GM10847 (cell line): Measurements from ENCODE around the gene POMGNT1.

Experiments used
- POLR2A ChIP-seq: IDR thresholded peaks from 2 replicates; pipeline ENCODE4 v1.6.1; 2011; ENCODE audit not compliant: insufficient read length; ENCODE audit errors: extremely low read depth

POMGNT1 gene

DNA sequence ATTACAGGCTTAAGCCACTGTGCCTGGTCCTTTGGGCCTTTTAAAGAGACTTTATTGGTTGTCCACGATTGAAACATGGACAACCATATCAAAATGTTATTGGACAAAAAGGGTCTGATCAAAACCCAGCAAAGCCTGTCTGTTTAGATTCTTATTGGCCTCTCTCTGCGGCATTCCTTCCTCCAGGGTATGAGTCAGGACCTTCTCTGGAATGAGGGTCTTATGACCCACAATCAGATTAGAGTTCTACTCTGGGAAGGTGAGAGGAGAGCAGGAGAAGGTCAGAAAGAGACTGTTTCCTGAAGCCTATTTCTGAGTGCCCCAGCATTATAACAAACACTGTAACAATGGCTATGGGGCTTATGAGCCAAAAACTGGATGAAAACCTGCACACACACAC, 12.8 kb upstream of the POMGNT1 start:
- no peak for TF ChIP-seq POLR2A

DNA sequence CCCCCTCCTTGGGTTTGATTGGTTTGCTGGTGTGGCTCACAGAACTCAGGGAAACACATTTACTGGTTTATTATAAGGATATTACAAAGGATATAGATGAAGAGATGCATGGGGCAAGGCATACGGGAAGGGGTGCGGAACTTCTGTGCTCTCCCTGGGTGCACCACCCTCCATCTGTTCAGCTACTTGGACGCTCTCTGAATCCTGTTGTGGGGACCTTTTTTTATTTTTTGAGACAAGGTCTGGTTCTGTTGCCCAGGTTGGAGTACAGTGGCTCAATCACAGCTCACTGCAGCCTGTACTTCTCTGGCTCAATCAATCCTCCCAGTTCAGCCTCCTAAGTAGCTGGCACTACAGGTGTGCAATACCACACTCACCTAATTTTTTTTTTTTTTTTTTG, 12.3 kb upstream of the POMGNT1 start:
- TF ChIP-seq POLR2A = no peak

DNA sequence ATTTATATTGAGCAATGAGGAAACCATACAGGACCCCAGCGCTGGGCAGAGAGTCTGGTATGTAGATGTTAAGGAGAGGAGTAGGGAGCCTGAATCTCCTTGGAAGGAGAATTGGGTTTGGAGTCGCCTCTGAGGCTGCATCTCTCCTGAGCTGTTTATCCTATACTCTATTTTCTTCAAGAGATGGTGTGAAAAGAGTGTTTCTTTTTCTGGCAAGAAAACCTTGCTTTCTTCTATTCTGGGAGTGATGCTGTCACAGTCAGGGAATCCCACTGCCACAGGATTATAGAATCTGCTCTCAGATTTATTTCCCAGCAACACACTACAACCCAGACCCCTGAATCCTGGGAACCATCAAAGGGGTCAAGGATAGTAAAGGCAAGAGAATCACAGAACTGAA, 8.2 kb upstream of the POMGNT1 start:
- TF ChIP-seq POLR2A = no peak

DNA sequence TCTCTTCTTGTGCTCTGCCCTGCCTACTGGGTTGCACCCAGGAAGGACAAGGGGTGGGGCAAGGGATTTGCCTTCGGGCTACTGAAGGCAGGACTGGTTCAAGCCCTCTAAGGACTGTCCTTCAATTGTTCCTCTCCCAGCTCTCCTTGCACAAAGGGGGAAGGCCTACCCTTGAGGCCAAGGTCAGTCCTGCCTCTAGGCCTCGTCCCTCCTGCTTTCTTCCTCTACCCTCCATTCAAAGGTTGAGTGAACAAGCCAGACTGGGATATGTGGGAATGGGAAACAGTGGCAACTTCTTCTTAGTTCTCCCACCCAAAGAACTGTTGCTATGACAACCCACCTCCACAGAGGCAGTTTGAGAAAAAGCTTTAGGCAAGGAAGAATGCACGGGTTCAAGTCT, 7.6 kb upstream of the POMGNT1 start:
- TF ChIP-seq POLR2A = no peak

DNA sequence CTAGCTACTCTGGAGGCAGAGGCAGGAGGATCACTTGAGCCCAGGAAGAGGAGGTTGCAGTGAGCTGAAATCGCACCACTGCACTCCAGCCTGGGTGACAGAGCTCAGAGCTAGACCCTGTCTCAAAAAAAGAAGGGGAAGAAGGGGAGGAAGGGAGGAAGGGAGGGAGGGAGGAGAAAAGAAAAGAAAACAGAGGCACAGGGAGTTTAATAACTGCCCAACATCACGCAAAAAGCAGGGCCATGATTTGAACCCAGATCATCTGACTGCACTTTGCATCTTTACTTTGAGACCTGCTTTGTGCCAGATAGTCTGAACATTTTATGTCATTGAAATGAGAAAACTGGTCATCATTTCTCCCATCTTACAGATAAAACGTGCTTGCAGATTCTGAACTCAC, 6.9 kb upstream of the POMGNT1 start:
- TF ChIP-seq POLR2A = no peak

DNA sequence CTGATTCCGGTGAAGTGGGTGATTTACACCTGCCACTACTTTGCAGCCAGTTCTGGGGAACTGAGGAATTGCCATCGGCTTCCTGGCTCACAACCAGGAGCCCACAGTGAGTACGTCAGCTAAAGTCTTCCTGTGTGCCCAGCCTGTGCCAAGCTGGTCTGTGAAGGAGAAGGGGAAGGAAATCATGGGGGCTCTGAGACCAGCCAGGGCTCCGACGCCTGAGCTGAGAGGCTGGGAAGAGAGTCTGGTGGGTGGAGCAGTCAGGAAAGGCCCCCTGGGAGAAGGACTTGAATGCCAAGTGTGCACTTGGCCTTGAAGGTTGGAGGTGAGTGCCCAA, 6.1 kb upstream of the POMGNT1 start:
- no peak for TF ChIP-seq POLR2A

DNA sequence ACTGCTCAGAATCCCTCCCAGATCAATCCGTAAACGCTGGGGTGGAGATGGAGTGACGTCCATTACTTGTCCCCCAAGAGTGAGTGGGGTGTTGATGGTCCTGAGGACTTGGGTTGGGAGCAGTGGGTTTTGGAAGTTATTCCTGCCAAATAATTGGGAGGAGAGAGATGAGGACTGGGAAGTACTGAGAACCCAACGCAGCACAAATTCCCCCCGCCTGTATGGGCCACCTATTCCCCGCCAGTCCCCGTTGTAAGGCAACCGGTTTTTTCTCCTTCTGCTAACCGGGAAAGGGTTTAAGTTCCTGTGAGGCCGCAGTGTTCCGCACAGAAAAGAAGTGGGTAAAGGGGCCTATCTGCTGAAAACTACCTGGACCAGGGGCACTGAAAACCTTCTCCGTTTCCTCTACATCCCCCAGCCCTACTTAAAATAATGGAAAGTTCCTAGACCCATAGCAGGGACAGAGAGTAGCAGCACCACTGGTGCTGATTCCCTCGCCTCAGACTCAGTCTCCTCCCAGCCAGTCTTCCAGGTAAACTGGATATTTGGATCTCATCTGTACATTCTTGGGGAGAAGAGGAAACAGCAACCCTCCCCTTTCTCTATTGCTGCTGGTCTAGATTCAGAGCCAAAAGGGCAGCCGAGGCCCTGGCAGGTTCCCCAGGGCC, 5.6 kb upstream of the POMGNT1 start:
- TF ChIP-seq POLR2A = no peak

DNA sequence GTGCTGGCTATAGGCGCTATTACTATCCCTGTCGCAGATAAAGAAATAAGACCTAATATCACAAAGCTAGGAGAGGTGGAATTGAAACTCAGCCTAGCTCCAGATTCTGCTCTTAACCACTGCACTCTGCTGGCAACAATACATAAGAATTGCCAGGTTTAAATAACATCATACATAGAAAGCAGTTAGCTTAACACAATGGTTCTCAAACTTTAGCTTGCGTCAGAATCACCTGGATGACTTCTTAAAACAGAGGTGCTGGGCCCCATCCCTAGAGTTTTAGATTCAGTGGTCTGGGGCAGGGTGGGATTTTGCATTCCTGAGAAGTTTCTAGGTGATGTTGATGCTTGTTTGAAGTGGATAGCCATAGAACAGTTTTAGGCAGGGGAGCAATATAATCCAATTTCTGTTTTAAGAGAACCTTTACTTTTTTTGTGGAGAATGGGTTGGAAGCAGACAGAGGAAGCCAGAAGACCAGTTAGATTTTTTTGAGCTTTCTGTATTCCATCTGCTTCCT, 1.1 kb upstream of the POMGNT1 start:
- TF ChIP-seq POLR2A = no peak

DNA sequence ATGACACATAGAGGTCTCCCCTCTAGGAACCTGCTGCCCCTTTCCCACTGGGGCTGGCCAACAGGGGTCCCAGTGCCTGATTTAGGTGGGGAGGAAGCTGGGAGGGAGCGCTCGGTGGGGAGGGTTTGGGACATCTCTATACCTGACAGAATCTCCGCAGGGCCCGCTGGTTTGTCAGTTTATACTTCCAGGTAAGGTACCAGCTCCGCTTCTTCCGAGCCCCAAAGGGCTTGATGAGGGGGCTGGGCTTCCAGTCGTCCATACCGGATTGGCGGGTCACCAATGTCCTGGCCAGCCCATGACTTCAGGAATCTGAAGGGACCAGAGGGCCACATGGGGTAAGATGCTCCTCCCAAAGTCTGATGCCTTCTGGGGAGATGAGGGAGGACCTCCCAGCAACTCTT, 672 bp downstream of the POMGNT1 start:
- no peak for TF ChIP-seq POLR2A

DNA sequence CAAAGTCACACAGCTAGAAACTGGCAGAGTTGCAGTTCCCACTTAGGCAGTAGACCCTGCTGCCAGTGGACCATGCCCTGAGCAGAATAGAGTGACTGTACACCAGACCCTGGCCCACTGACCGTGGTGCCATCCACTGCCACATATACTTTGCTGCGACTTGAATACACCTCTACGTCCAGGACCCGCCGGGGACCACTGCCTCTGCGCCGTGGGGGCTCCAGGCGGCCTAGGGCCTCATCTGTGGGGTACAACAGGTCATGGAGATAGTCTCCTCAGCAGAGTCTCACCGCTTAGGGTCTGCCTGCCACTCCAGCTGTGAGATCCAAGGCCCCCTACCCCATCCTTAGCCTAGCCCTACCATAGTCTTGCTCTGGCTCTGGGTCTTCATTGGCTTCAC, 1.6 kb downstream of the POMGNT1 start:
- no peak for TF ChIP-seq POLR2A

DNA sequence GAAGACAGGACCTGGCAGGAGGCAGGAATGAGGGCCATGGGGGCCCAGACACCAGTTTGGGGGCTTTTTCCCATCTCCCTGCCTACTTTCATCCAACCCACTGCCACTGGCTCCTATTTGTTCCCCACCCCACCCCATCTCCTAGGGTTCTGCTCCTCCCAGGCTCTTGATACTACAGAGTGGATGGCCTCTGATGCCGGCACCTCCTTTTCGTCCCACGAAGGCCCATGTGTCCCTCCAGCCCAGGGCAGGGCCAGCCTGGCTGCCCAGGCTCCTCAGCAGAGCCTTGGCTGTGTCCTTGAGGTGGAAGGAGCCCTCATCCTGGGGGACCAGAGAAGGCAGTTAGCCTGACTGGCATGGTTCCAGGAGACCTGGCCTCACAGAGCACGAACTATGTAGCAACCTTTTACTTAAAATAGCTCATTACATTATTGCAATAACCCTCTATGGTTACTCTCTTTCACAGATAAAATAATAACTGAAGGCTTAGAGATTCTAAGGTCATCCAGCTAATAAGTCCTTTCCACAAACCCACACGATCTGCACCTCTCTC, 3.5 kb downstream of the POMGNT1 start:
- no peak for TF ChIP-seq POLR2A

DNA sequence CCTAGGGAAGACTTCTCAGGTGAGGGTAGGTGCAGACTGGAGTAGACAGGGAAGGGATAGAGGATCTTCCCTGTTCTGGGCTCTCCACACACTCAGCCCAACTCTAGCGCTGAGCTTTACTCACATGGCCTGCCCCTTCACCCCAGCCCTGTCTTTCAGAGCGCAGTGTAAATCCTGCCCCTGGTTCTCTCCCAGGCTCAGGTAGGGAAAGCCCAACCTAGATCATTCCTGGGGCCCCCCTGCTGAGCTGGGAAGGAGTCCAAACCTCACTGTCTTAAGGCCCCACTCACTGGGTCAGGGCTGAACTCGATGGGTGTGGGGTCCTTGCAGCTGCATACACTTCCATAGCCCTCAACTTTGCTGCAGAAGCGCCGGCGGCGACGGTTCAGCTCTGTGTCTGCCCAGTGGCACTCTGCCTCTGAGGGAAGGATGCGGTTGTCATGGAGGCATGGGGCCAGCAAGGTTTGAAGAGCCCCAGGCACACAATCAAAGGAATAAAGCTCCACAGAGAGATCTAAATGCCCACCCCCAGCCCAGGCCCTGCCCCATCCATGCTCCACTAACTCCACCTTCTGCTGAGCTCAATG, 4.2 kb downstream of the POMGNT1 start:
- no peak for TF ChIP-seq POLR2A

DNA sequence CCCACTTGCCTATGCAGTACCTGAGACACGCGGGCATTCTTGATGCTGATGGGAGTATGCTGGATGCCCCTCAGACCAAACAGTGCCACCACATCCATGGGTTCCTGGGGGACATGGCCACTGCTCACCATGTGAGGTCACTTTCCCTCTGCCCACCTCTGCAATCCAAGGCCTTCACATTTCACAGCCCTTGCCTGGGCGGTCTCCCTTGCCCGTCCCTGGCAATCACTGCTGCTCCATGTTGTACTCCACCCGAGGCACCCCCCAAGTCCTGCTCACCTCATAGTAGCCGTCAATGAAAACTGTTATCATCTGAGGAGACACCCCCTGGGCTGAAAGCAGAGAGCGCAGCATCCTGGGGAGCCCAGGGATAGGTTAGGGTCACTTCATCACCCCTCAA, 4.9 kb downstream of the POMGNT1 start:
- no peak for TF ChIP-seq POLR2A

DNA sequence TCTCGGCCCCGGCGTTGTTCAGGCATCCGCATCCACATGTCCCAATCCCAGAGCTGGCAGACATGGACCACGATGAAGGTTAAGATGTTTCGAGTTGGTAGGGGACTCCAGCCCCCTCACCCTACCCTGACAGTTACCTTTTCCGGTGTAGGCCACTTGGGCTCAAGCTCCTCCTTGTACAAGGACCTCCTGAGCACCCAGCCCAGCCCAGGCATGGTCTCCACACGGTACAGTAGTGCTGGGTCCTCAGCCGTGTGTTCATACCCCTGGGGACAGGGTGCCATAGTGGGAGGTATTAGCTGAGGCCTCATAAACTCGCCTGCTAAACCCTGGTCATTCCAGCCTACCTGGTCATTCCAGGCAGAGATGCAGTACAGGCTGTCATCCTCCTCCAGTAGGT, 6.1 kb downstream of the POMGNT1 start:
- TF ChIP-seq POLR2A = no peak

DNA sequence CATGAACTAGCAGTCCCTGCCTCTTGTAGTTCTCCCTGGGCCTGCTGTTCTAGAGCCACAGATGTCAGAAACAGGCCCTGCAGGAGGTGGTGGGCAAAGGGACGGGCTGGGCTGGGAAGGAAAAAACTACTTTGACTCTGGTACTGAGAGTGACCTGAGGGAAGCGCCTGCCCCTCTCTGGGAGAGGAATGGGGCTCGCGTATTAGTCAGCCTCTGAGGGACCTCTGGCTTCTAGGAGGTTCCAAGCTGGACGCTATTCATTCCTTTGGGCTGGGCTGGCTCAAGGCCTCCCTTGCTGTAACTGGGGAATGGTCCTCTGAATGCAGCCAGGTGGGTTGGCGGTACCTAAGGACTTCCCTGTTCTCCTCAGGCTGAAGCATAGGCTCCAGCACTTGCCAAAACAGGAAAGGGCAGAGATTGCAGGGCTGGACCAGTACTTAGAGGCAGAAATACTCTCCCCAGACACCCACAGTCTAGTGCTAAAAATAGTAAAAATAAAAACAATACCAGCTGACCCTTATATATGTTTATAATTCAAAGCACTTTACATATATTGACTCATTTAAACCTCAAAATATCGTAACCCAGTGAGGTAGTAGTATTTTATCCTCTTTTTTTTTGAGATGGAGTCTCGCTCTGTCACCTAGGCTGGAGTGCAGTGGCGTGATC, 7.1 kb downstream of the POMGNT1 start:
- TF ChIP-seq POLR2A = no peak

DNA sequence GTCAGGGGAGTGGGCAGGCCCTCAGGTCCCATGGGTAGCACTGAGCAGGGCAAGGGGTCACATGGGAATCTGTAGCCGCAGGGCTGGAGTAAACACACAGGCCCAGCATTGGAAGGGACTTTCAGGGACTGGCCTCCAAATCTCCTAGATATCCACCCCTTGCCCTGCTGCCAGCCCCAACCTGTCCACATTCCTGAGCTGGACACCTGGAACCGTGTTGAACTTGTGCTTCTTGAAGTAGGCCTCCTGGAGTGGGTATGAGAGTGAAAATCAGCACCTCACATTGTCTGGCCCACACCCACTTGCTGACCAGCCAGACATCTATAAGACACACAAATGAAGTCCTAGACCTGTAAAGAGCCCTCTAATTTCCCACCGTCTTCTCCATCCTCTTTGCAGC, 7.7 kb downstream of the POMGNT1 start:
- TF ChIP-seq POLR2A = no peak
